Parathyroid adenoma (tissue), 2 donors: ENCODE results near the gene ALDH1A2.
"Not testable (repeated sequence)": the region's sequence is repeated elsewhere in the genome, so short reads cannot be mapped to it uniquely, and the experiment has no call there.

Experiments used
- H2AFZ ChIP-seq: fragments of 300-600 bp; sonication (generic); one replicate; pipeline ENCODE4 v1.7.0; 2017; ENCODE audit warnings: antibody characterized with exemption, mild to moderate bottlenecking
- H3K27ac ChIP-seq: fragments of 300-600 bp; sonication (generic); one replicate; pipeline ENCODE4 v1.7.0; 2017
- H3K27me3 ChIP-seq: fragments of 300-600 bp; sonication (generic); one replicate; pipeline ENCODE4 v1.7.0; 2017; ENCODE audit warnings: low read length; ENCODE audit not compliant: control insufficient read depth, insufficient read depth
- H3K36me3 ChIP-seq: fragments of 300-600 bp; sonication (generic); one replicate; pipeline ENCODE4 v1.7.0; 2017; ENCODE audit warnings: low read length; ENCODE audit not compliant: control insufficient read depth, insufficient read depth
- H3K4me1 ChIP-seq: fragments of 300-600 bp; sonication (generic); one replicate; pipeline ENCODE4 v1.7.0; 2017; ENCODE audit warnings: control low read depth
- H3K4me2 ChIP-seq: fragments of 300-600 bp; sonication (generic); one replicate; pipeline ENCODE4 v1.7.0; 2017; ENCODE audit warnings: low read length
- H3K4me3 ChIP-seq: fragments of 300-600 bp; sonication (generic); one replicate; pipeline ENCODE4 v1.7.0; 2017; ENCODE audit warnings: low read depth, low read length
- H3K79me2 ChIP-seq: fragments of 300-600 bp; sonication (generic); one replicate; pipeline ENCODE4 v1.7.0; 2017; ENCODE audit warnings: control low read depth
- H3K9ac ChIP-seq: fragments of 300-600 bp; sonication (generic); one replicate; pipeline ENCODE4 v1.7.0; 2017; ENCODE audit warnings: mild to moderate bottlenecking
- H3K9me3 ChIP-seq: fragments of 300-600 bp; sonication (generic); one replicate; pipeline ENCODE4 v1.7.0; 2017; ENCODE audit warnings: low read length; ENCODE audit not compliant: control insufficient read depth
- CTCF ChIP-seq: fragments of 300-600 bp; sonication (generic); IDR thresholded peaks from one replicate; pipeline ENCODE4 v1.7.0; 2017; ENCODE audit warnings: antibody characterized with exemption, mild to moderate bottlenecking
- donor health status: primary hyperparathyroidism.

Gene ALDH1A2

GRCh38 chr15:58081456-58081855, 15.9 kb upstream of the ALDH1A2 start:
- H3K27me3 ChIP-seq = no peaks in the 10 kb centered on the region
- H3K27ac ChIP-seq = no peak overlapping the region
- no peak overlapping the region for H3K4me2 ChIP-seq
- no peak overlapping the region for H3K4me3 ChIP-seq
- no peaks in the 10 kb centered on the region for H3K4me1 ChIP-seq
- no peak overlapping the region for H2AFZ ChIP-seq
- no peak for TF ChIP-seq CTCF
- no peaks in the 10 kb centered on the region for H3K79me2 ChIP-seq
- H3K9me3 ChIP-seq = no peaks in the 10 kb centered on the region
- no peaks in the 10 kb centered on the region for H3K36me3 ChIP-seq
- no peak overlapping the region for H3K9ac ChIP-seq

GRCh38 chr15:58080959-58081358, 15.4 kb upstream of the ALDH1A2 start:
- H3K9me3 ChIP-seq, H3K27ac ChIP-seq, H3K4me1 ChIP-seq, H3K9ac ChIP-seq, H3K79me2 ChIP-seq, H3K36me3 ChIP-seq, H3K4me3 ChIP-seq, H2AFZ ChIP-seq, H3K4me2 ChIP-seq, H3K27me3 ChIP-seq: not testable (repeated sequence)

GRCh38 chr15:58080398-58080797, 14.9 kb upstream of the ALDH1A2 start:
- Histone ChIP-seq H3K36me3 (no peaks in the 10 kb centered on the region), H3K9me3 (no peaks in the 10 kb centered on the region), H2AFZ (no peak overlapping the region), H3K79me2 (no peaks in the 10 kb centered on the region), H3K4me3 (no peak overlapping the region), H3K4me2 (no peak overlapping the region), H3K9ac (no peak overlapping the region), H3K27me3 (no peaks in the 10 kb centered on the region), H3K27ac (no peak overlapping the region), H3K4me1 (no peaks in the 10 kb centered on the region)
- TF ChIP-seq CTCF = no peak

GRCh38 chr15:58078591-58078990, 13.1 kb upstream of the ALDH1A2 start:
- Histone ChIP-seq H3K4me1 (no peaks in the 10 kb centered on the region), H2AFZ (no peak overlapping the region), H3K27me3 (no peaks in the 10 kb centered on the region), H3K9me3 (no peaks in the 10 kb centered on the region), H3K4me2 (no peak overlapping the region), H3K27ac (no peak overlapping the region), H3K4me3 (no peak overlapping the region), H3K79me2 (no peaks in the 10 kb centered on the region), H3K9ac (no peak overlapping the region), H3K36me3 (no peaks in the 10 kb centered on the region)
- no peak for TF ChIP-seq CTCF

- no peaks in the 10 kb centered on the region for H3K27me3 ChIP-seq
- no peaks in the 10 kb centered on the region for H3K9me3 ChIP-seq
- H3K4me3 ChIP-seq = no peak overlapping the region
- no peak overlapping the region for H3K27ac ChIP-seq
- H2AFZ ChIP-seq = no peak overlapping the region
- TF ChIP-seq CTCF = no peak
- H3K36me3 ChIP-seq = no peaks in the 10 kb centered on the region
- H3K79me2 ChIP-seq = no peaks in the 10 kb centered on the region
- no peak overlapping the region for H3K9ac ChIP-seq
- H3K4me2 ChIP-seq = no peak overlapping the region
- no peaks in the 10 kb centered on the region for H3K4me1 ChIP-seq
Observed at GRCh38 chr15:58077427-58077826, 11.9 kb upstream of the ALDH1A2 start.
